SU-DHL-6 (cell line): Measurements from ENCODE around the gene MTX1.

Experiments used
- H2AFZ ChIP-seq: fragments of 200-600 bp; sonication (generic); 2 replicates; pipeline ENCODE4 v1.6.1; 2014; ENCODE audit warnings: low read depth, mild to moderate bottlenecking, moderate library complexity, mixed read lengths, antibody characterized with exemption, low read length; ENCODE audit not compliant: severe bottlenecking
- H3F3A ChIP-seq: fragments of 200-600 bp; shearing (Covaris generic); 2 replicates; pipeline ENCODE4 v1.6.0; 2016; ENCODE audit warnings: antibody characterized with exemption, mild to moderate bottlenecking; ENCODE audit not compliant: insufficient read depth
- H3K27ac ChIP-seq: fragments of 200-600 bp; sonication (generic); 2 replicates; pipeline ENCODE4 v1.5.1; 2016; ENCODE audit warnings: low read depth, mild to moderate bottlenecking, low read length, moderate library complexity, mixed read lengths
- H3K27me3 ChIP-seq: fragments of 200-600 bp; sonication (generic), shearing (Covaris generic); 2 replicates; pipeline ENCODE4 v1.6.0; 2014; ENCODE audit warnings: mild to moderate bottlenecking, low read length
- H3K36me3 ChIP-seq: fragments of 200-600 bp; sonication (generic); 2 replicates; pipeline ENCODE4 v1.6.1; 2014; ENCODE audit warnings: mild to moderate bottlenecking, low read length, mixed read lengths
- H3K4me2 ChIP-seq: fragments of 300-600, 200-600 bp; shearing (Covaris generic), sonication (generic); 2 replicates; pipeline ENCODE4 v1.6.0; 2014; ENCODE audit warnings: low read length, low read depth, mild to moderate bottlenecking; ENCODE audit not compliant: poor library complexity, severe bottlenecking
- H3K4me3 ChIP-seq: fragments of 200-600 bp; sonication (generic); 2 replicates; pipeline ENCODE4 v1.5.1; 2014; ENCODE audit warnings: antibody characterized with exemption, low read length, mild to moderate bottlenecking, mixed read lengths; ENCODE audit not compliant: insufficient read depth, poor library complexity, severe bottlenecking
- H3K79me2 ChIP-seq: fragments of 200-600 bp; sonication (generic); 2 replicates; pipeline ENCODE4 v1.6.1; 2014; ENCODE audit warnings: mild to moderate bottlenecking, low read length, moderate library complexity; ENCODE audit not compliant: insufficient read depth
- H3K9ac ChIP-seq: fragments of 200-600 bp; sonication (generic); 2 replicates; pipeline ENCODE4 v1.7.0; 2014; ENCODE audit warnings: mild to moderate bottlenecking, low read length
- H3K9me2 ChIP-seq: fragments of 200-600 bp; sonication (generic); replicated peaks from 2 replicates; pipeline ENCODE4 v1.6.1; 2014; ENCODE audit warnings: low read length; ENCODE audit not compliant: insufficient read depth
- H3K9me3 ChIP-seq: fragments of 200-600 bp; sonication (generic); 2 replicates; pipeline ENCODE4 v1.6.1; 2014; ENCODE audit warnings: low read length, mixed read lengths; ENCODE audit not compliant: insufficient read depth
- H4K20me1 ChIP-seq: fragments of 200-600 bp; sonication (generic); 2 replicates; pipeline ENCODE4 v1.6.1; 2014; ENCODE audit warnings: low read depth, mild to moderate bottlenecking, antibody characterized with exemption, low read length, moderate library complexity, mixed read lengths
- EZH2phosphoT487 ChIP-seq: fragments of 200-600 bp; sonication (generic), shearing (Covaris generic); conservative IDR thresholded peaks from 2 replicates; pipeline ENCODE4 v1.6.1; 2018; ENCODE audit warnings: mild to moderate bottlenecking, antibody characterized with exemption, low read length, moderate library complexity, mixed read lengths
- TF ChIP-seq, protein P1 (sequence below): fragments of 200-600 bp; sonication (generic); IDR thresholded peaks from one replicate; pipeline ENCODE4 v1.5.1; 2017; ENCODE audit warnings: antibody characterized with exemption, mild to moderate bottlenecking, low read length, moderate library complexity; ENCODE audit not compliant: insufficient read depth, poor library complexity, severe bottlenecking

MTX1 gene

DNA sequence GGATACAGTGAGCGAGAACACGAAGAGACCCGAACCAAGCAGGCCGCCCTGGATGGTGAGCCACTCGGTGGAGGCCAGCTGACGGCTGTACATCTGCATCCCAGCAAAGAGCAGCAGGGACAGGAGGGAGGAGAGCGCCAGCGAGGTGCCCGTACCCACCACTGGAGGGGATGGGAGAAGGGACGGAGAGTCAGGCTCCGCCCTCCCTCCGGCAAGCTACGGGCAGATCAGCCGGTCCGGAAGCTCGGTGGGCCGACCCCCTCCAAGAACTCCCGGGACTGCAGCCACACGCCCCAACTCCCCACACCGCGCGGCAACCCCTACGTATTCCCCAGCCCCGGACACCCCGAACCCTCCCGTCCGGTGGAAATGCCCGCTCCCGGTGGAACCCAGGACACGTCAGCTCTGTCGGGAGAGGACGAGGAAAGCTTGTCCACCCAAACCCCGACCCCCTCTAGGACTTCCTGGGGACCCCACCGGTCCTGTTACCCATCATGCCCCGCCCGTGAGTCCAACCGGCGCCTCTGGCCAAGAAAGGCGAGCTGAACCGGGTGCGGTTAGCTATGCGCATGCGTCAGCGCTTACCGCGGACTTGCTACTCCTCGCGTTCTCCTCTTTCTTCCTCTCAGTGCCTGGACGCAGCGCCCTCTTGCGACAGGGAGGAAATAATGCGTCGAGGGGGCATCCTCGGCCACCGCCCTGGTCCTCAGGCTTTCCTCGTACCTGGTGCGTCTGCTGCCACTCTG is 35.6 kb upstream of the MTX1 start, which contains the start of gene KRTCAP2:
TSS of gene KRTCAP2 (minus strand) at position 573 of the 746 bp plus-strand sequence. CDS start at position 493, 80 bp downstream.
- no peaks in the 10 kb centered on the region for H3K9me3 ChIP-seq
- H3K27me3 ChIP-seq, result no peaks in the 10 kb centered on the region
- H3K9me2 ChIP-seq, result no peaks in the 10 kb centered on the region
- H4K20me1 ChIP-seq, result no peaks in the 10 kb centered on the region
- peak within 1 kb of the TSS; percentile 82 for H2AFZ ChIP-seq
- peaks cover 7% of the 10 kb centered on the region for H3F3A ChIP-seq
- H3K36me3 ChIP-seq, result no peaks in the 10 kb centered on the region
- peak within 1 kb of the TSS; percentile 98 for H3K9ac ChIP-seq
- peak within 1 kb of the TSS; percentile 73 for H3K4me2 ChIP-seq
- TF ChIP-seq, protein P1, sequence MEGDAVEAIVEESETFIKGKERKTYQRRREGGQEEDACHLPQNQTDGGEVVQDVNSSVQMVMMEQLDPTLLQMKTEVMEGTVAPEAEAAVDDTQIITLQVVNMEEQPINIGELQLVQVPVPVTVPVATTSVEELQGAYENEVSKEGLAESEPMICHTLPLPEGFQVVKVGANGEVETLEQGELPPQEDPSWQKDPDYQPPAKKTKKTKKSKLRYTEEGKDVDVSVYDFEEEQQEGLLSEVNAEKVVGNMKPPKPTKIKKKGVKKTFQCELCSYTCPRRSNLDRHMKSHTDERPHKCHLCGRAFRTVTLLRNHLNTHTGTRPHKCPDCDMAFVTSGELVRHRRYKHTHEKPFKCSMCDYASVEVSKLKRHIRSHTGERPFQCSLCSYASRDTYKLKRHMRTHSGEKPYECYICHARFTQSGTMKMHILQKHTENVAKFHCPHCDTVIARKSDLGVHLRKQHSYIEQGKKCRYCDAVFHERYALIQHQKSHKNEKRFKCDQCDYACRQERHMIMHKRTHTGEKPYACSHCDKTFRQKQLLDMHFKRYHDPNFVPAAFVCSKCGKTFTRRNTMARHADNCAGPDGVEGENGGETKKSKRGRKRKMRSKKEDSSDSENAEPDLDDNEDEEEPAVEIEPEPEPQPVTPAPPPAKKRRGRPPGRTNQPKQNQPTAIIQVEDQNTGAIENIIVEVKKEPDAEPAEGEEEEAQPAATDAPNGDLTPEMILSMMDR, result peak; percentile 90
- no peak for TF ChIP-seq EZH2phosphoT487
- peak within 1 kb of the TSS; percentile 95 for H3K4me3 ChIP-seq
- peaks cover 14% of the 10 kb centered on the region for H3K79me2 ChIP-seq
- peak within 1 kb of the TSS; percentile 76 for H3K27ac ChIP-seq

DNA sequence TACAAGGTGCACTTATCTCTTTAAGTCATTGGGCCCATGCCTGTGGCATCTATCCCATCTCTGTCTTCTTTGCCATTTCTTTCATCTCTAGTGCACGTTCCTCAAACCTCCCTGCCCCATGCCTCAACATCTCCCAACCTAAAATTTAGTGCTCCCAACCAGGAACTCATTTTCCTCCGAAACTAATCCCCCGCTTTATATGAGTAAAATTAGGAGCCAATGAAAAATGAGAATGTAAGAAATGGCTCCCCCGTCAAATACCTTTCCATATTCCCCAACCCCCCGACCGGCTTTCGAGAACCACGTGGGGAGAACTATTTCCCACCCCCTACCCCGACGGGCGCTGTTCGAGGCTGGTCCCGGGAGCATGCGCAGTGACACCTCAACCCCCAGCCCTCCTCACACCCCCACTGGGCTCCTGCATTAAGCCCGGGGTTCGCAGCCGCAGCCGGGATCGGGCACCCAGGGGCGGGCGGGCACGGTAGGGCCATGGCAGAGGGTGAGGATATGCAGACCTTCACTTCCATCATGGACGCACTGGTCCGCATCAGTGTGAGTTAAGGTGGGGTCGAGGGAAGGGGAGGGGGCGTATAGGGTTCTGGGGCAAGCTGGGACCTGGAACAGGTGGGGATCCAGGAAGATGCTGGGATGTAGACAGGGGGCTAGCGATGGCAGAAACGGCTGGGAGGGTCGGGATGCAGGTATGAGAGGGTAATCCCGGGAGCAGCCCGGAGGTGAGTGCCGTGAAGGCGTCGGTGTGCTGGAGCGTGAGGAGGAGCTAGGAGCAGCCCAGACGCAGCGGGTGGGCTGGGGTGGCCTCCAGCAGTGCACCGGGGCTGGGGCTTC is 34.8 kb upstream of the MTX1 start, which contains the start of gene TRIM46:
TSS of gene TRIM46 (plus strand) at position 372 of the 846 bp plus-strand sequence. CDS start at position 490, 118 bp downstream.
- peak within 1 kb of the TSS; percentile 82 for H2AFZ ChIP-seq
- no peak for TF ChIP-seq EZH2phosphoT487
- TF ChIP-seq, protein P1, result no peak
- H4K20me1 ChIP-seq, result no peaks in the 10 kb centered on the region
- H3K9ac ChIP-seq, result peak within 1 kb of the TSS; percentile 98
- H3K4me3 ChIP-seq, result peak within 1 kb of the TSS; percentile 95
- no peaks in the 10 kb centered on the region for H3K9me2 ChIP-seq
- no peaks in the 10 kb centered on the region for H3K27me3 ChIP-seq
- H3K9me3 ChIP-seq, result no peaks in the 10 kb centered on the region
- peaks cover 14% of the 10 kb centered on the region for H3K79me2 ChIP-seq
- no peaks in the 10 kb centered on the region for H3K36me3 ChIP-seq
- peak within 1 kb of the TSS; percentile 73 for H3K4me2 ChIP-seq
- H3K27ac ChIP-seq, result peak within 1 kb of the TSS; percentile 76
- peaks cover 7% of the 10 kb centered on the region for H3F3A ChIP-seq

GRCh38 chr1:155174324-155175280 is 33.9 kb upstream of the MTX1 start:
- Histone ChIP-seq H3F3A (peaks cover 7% of the 10 kb centered on the region), H3K27ac (no peak overlapping the region), H3K9ac (peak overlapping the region; percentile 98), H3K4me3 (peak overlapping the region; percentile 95), H3K36me3 (no peaks in the 10 kb centered on the region), H3K4me2 (peak overlapping the region; percentile 73), H3K9me3 (no peaks in the 10 kb centered on the region), H3K27me3 (no peaks in the 10 kb centered on the region), H2AFZ (no peak overlapping the region), H3K79me2 (peaks cover 14% of the 10 kb centered on the region), H4K20me1 (no peaks in the 10 kb centered on the region), H3K9me2 (no peaks in the 10 kb centered on the region)
- TF ChIP-seq EZH2phosphoT487, result no peak
- TF ChIP-seq, protein P1, result no peak
